Left ventricle myocardium inferior (tissue), 1 donor: ENCODE measurements around the gene ZNF335. TPM values are rescaled to one million over a fixed set of nuclear protein-coding genes. Genes with fewer than 3 reads are reported as not detected.

Experiments used
- DNase-seq: peaks from one replicate; pipeline ENCODE4 v3.0.0-alpha.2; 2020
- H3K27ac ChIP-seq: fragments of 200-600 bp; replicated peaks from 2 replicates; pipeline ENCODE4 v1.8.0; 2021
- H3K27me3 ChIP-seq: fragments of 200-600 bp; 2 replicates; pipeline ENCODE4 v1.8.0; 2021; ENCODE audit warnings: low read depth
- H3K36me3 ChIP-seq: fragments of 200-600 bp; 2 replicates; pipeline ENCODE4 v1.8.0; 2021
- H3K4me1 ChIP-seq: fragments of 200-600 bp; 2 replicates; pipeline ENCODE4 v1.8.0; 2021
- H3K4me3 ChIP-seq: fragments of 200-600 bp; 2 replicates; pipeline ENCODE4 v1.8.0; 2021; ENCODE audit warnings: mild to moderate bottlenecking, moderate library complexity
- H3K9me3 ChIP-seq: fragments of 200-600 bp; replicated peaks from 2 replicates; pipeline ENCODE4 v1.8.0; 2021
- intact Hi-C: fragments of 100-400 bp; cut with micrococcal nuclease; formaldehyde crosslinking; loops from one replicate; pipeline ENCODE4 v1.11.0; 2022
- total RNA-seq: library from RNA; stranded (reverse); fragmentation: NEBNext Ultra II Directional; extraction: Animal tissue kit (Norgen Biotek cat#: 25700); gene quantifications from one replicate; pipeline ENCODE4 v1.2.1, GENCODE V29; 2021
- TF ChIP-seq, protein P1 (sequence below): fragments of 200-600 bp; IDR thresholded peaks from 2 replicates; pipeline ENCODE4 v1.8.0; 2021; ENCODE audit warnings: antibody characterized with exemption, mild to moderate bottlenecking, borderline replicate concordance
- donor health status: DM: no; HTN: yes; CAD: no; lungs with severe emphysema.

Gene ZNF335
- total RNA-seq, 1 donor from 2014 or later = 8.1 TPM

DNA sequence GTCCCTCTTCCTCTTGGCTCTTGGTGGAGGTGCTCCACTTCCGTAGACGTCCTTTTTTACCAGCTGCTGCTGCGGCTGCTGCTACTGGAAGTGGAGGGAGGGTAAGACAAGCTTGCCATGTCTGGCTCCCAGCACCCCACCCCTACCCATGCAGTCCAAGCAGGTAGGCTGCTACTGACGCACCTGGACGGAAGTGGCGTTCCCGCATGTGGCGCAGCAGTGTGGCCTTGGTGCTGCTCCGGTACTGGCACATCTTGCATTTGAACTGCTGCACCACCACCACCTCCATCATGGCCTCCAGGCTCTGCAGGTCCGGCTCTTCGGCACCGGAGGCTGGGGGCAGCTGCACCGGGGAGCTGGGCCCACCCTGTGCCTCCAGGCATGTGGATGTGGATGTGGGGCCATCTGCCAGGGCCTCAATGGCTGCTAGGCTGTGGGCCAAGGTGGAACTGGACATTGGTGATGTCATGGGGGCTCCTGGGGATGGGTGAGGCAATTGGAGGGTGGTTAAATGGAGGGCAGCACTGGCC, 4.4 kb downstream of the ZNF335 start:
- TF ChIP-seq, protein P1, sequence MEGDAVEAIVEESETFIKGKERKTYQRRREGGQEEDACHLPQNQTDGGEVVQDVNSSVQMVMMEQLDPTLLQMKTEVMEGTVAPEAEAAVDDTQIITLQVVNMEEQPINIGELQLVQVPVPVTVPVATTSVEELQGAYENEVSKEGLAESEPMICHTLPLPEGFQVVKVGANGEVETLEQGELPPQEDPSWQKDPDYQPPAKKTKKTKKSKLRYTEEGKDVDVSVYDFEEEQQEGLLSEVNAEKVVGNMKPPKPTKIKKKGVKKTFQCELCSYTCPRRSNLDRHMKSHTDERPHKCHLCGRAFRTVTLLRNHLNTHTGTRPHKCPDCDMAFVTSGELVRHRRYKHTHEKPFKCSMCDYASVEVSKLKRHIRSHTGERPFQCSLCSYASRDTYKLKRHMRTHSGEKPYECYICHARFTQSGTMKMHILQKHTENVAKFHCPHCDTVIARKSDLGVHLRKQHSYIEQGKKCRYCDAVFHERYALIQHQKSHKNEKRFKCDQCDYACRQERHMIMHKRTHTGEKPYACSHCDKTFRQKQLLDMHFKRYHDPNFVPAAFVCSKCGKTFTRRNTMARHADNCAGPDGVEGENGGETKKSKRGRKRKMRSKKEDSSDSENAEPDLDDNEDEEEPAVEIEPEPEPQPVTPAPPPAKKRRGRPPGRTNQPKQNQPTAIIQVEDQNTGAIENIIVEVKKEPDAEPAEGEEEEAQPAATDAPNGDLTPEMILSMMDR = no peak
- Histone ChIP-seq H3K9me3 (no peaks in the 10 kb centered on the region), H3K4me3 (no peak overlapping the region), H3K36me3 (peaks cover 70% of the 10 kb centered on the region), H3K27ac (no peak overlapping the region), H3K4me1 (peaks cover 29% of the 10 kb centered on the region), H3K27me3 (no peaks in the 10 kb centered on the region)
- intact Hi-C loops = no loop called here
- no peak for DNase-seq

DNA sequence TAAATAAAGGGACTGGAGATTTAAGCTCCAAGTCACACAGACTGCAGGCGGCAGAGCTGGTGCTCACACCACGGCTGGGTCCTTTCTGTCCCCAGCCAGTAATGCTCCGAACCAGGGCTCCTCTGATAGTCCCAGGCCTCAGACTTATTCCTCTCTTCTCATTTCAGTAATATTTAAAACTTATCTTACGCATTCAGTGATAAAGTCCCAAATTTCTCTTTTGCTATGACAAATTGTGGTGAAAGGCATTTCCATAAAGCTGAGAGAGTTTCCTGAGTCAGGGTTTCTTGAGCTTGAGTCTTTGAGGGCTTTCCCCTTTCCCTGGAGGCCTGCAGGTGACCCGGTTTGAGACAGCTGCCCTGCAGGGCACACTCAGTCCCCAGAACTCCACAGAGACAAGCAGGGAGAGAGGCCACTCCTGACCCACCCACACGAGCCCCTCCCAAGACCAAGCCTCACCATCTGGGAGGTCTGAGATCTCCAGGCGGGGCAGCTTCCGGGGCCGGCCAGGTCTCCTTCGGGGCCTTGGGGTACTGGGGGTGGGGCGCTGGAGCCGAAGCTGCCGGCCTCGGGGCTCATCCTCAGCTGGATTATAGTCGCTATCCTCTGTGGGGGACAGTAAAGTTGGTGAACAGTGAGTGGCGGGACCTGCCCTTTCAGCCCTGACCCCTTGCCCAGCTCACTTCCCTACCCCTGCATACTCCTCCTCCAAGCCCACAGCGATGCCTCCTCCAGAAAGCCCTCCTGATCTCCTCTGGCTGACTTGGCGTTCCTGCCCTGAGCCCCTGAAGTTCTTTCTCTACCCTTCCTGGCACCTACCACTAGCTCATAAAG, 6.6 kb downstream of the ZNF335 start:
- TF ChIP-seq, protein P1 = no peak
- Histone ChIP-seq H3K27me3 (no peaks in the 10 kb centered on the region), H3K27ac (no peak overlapping the region), H3K4me3 (no peak overlapping the region), H3K36me3 (peaks cover 93% of the 10 kb centered on the region), H3K4me1 (peaks cover 14% of the 10 kb centered on the region), H3K9me3 (no peaks in the 10 kb centered on the region)
- intact Hi-C loops = no loop called here
- DNase-seq = no peak

DNA sequence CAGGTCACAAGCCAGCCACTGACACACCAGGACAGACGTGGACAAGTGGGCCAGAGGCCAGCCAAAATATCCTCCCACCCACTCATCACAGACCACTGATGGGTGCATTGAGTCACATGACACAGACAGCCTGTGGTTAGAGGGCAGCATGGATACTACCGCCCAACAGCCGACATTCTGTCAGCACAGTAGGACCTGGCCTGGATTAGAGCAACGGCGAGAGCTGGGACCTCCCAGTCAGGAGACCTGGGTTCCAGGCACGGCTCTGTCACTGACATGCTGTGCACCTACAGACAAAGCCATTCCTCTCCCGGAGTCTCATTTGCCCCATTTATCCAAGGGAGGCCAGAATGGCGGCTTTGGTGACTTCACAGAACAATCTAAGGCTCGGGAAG, 8.0 kb downstream of the ZNF335 start:
- DNase-seq = no peak
- H3K27me3 ChIP-seq = no peaks in the 10 kb centered on the region
- intact Hi-C loops = no loop called here

DNA sequence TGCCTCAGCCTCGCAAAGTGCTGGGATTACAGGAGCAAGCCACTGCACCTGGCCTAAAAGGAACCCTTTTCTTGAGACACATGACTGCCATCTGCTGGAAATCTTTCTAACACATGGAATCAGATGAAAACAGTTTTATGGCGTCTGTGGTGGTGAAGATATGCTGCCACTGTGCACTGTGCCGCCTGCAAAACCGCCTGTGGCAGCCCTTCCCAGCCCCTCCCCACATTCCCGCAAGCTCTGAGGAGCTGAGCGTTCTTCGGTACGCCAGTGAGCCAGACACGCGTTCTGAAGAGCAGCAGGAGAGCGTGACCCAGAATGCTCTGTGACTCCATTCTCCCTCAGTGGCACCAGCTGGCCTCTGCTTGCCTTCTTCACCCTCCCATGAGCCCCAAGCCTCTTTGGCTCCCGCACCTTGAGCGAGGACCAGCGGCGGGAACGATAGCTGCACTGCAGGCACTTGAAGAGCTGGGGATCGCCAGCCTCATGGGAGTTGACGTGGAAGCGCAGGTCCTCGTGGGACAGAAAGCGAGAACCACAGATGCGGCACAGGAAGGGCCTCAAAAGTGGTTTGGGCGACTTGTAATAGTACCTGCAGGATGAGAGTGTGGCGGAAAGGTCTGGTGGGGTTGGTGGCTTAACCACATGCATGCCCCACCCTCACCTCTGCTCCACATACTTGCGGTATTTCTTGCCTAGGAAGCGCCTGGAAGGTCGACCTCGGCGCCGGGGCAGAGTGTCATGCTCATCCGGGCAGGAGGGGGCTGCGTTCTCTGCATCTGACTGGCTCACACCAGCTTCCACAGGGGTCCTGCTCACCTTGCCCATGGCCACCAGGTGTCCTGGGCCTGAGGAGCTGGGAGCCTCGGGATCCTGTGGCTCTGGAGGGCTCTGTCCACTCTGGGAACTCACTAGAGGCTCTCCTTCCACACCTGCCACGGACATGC, 8.7 kb downstream of the ZNF335 start:
- no peaks in the 10 kb centered on the region for H3K27me3 ChIP-seq
- intact Hi-C loops = no loop called here
- no peaks in the 10 kb centered on the region for H3K4me1 ChIP-seq
- DNase-seq = no peak
- H3K9me3 ChIP-seq = no peaks in the 10 kb centered on the region
- TF ChIP-seq, protein P1 = peak; percentile 47
- no peak overlapping the region for H3K4me3 ChIP-seq
- peaks cover 100% of the 10 kb centered on the region for H3K36me3 ChIP-seq
- H3K27ac ChIP-seq = no peak overlapping the region

More for the DNA sequence above, 8.0 kb downstream of the ZNF335 start:
- no peaks in the 10 kb centered on the region for H3K9me3 ChIP-seq
- H3K4me3 ChIP-seq = no peak overlapping the region
- H3K36me3 ChIP-seq = peaks cover 100% of the 10 kb centered on the region
- peaks cover under 1% of the 10 kb centered on the region for H3K4me1 ChIP-seq
- H3K27ac ChIP-seq = no peak overlapping the region
- TF ChIP-seq, protein P1 = no peak

DNA sequence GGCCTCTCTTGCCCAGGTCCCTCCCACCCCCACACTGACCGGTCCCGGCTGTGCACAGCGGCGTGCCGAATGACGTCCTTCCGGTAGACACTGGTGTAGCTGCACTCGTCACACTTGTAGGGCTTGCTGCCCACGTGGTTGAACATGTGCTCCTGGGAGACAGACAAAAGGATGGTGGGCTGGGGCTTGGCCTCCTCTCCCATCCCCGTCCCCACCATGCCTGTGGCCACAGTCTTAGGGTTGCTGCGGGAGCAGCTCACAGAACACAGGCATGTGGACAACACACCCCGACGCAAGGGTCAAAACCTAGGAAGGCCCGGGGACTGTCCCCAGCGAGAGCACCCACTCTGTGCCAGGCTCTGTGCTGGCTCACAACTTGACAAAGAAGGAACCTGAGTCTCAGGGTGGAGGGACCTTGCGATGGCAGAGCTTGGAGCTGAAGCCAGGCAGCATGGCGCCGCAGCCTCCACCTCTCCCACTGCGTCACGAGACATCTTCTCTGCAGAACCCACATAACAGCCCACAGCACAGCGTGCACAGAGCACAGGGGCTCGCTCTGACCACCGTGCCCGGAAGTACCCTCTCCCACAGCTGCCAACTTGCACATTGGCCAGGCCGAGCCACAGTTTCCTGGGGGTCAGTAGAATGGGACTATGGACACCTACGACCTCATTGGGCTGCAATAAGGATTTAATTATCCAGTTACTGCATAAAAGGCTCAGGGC, 9.8 kb downstream of the ZNF335 start:
- TF ChIP-seq, protein P1 = no peak
- no peak overlapping the region for H3K4me3 ChIP-seq
- no peaks in the 10 kb centered on the region for H3K9me3 ChIP-seq
- intact Hi-C loops = no loop called here
- DNase-seq = no peak
- H3K4me1 ChIP-seq = no peaks in the 10 kb centered on the region
- no peak overlapping the region for H3K27ac ChIP-seq
- H3K27me3 ChIP-seq = no peaks in the 10 kb centered on the region
- H3K36me3 ChIP-seq = peaks cover 100% of the 10 kb centered on the region
